Peyer's patch (tissue), 4 donors: Measurements from ENCODE around the gene PDE11A.

Source experiments
- CTCF ChIP-seq, 6 experiments: fragments of 450-650 bp in 4 of 6; fragments of 200-600 bp in 2 of 6; sonication (generic) in 1 of 6; IDR thresholded peaks; one replicate each; pipeline ENCODE4 v1.5.1; 2017 to 2019; ENCODE audit warnings: antibody characterized with exemption in 6 of 6, mild to moderate bottlenecking in 3 of 6, moderate library complexity in 1 of 6
- POLR2A ChIP-seq, 2 donors: fragments of 450-650 bp; IDR thresholded peaks; one replicate each; pipeline ENCODE4 v1.5.1; 2017; ENCODE audit warnings: antibody characterized with exemption in 2 of 2, mild to moderate bottlenecking in 2 of 2, moderate library complexity in 2 of 2

DNA sequence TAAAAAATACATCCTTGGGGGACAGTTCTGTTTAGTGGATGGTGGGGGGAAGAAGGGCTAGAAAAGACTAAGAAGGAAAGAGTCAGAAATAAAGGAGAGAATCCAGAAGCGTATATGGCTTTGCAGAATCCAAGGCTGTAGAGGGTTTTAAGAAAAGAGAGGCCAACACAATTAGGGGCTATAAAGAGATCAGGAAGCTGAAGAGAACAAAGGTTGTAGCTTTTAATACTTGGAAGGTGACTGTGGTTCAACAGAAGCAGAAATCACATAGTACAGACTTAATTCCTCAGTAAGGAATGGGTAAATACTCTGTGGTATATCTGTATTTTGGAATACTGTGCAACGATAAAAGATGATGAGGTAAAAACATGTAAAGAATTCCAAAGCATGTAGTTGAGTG lies 393.6 kb downstream of the PDE11A start:
- TF ChIP-seq CTCF (IDR thresholded peaks at IDR 0.05) (no peak), POLR2A (IDR thresholded peaks at IDR 0.05) (no peak)
